ENCODE measurements around the gene WNK2. TPM values are rescaled to one million over a fixed set of nuclear protein-coding genes. Genes with fewer than 3 reads are reported as not detected.
A peak's percentile ranks its signal among the peaks of the same experiment; 100 is the strongest.
"Not testable (repeated sequence)": the region's sequence is repeated elsewhere in the genome, so short reads cannot be mapped to it uniquely, and the experiment has no call there.

Gene WNK2
- total RNA-seq, 1 donor from 2014 or later, result 3.7 TPM

GRCh38 chr9:93321220-93321610, 137.3 kb downstream of the WNK2 start:
- DNase-seq (ENCODE audit: low spot score), result no peak
- ATAC-seq, result no peak

DNA sequence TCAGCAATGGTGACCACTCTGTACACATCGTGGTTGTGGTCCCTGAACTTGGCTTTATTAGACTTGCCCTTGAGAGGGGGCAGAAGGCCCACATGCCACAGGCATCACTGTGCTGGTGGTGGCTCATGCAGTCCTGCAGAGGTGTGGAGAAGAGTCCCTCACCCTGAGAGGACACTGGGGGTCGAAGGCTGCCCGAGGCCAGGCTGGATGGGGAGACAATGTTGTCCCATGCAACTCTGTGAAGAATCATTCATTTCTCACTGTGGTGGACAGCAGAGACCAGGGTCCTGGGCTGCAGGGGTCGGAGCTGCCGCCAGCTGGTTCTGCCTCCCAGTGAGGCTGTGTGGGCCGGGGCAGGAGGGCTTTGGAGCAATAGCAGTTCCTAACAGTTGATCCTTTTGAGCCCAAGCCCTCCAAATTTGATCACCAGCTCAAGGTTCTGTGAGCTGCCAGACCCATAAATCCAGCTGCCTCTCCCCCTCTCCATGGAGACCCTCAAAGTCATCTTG, 139.6 kb downstream of the WNK2 start:
- ATAC-seq; DNase-seq (ENCODE audit: low spot score): not testable (repeated sequence)

DNA sequence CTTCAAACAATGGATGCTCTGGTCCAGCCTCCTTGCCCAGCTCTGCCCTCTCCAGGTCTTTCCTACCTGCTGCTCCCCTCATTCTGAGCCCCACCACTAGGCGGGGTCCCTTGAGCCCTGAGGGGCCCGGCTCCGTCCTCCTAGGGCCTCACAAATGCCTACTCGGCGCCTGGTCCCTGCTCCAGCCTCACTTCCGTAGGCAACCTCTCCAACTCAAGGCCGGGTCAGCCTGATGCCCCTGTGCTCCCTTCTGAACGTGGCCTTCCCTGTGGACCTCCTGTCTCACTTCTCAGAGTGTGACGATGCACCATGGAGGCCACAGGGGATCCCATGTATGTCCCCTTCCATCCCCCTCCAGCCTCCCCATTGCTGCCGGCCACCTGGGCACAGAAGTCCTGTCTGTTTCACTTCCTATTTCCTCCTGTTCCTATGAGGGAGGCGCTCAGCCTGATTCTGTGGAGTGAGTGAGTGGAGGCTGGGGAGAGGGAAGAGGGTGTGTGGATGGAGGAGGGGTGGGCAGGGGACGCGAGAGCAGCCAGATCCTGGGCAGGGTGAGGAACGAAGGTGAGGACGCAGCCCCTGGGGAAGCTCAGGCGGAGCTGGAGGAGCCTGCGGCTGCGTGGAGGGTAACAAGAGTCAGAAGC, 140.4 kb downstream of the WNK2 start:
- ATAC-seq (no peak), DNase-seq (ENCODE audit: low spot score) (no peak)

- ATAC-seq (no peak), DNase-seq (ENCODE audit: low spot score) (no peak)
These were observed 141.5 kb downstream of the WNK2 start for GRCh38 chr9:93325307-93326035.

DNA sequence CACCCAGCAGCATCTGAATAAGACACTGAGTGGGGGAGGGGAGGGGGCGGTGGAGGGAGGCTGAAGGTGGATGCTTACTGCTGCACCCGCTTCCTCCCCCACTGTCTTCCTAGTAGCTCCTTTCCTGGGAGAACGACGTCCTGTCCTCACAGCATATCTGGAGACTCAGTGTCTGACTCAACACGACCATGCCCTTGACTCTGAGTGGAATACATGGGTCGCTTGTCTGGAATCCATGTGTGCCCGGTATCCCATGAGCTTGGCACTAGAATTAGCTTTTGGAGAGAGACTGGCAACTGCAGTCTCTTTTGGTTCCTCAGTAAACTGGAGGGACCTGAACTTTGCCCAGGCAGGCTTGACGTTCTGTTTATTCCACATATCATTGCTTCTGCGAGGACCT, 142.1 kb downstream of the WNK2 start:
- ATAC-seq (no peak), DNase-seq (ENCODE audit: low spot score) (no peak)

GRCh38 chr9:93326654-93327053, 142.7 kb downstream of the WNK2 start:
- no peak for DNase-seq (ENCODE audit: low spot score)
- no peak for ATAC-seq

GRCh38 chr9:93329629-93330280, 145.8 kb downstream of the WNK2 start:
- ATAC-seq, result no peak
- DNase-seq (ENCODE audit: low spot score), result no peak

DNA sequence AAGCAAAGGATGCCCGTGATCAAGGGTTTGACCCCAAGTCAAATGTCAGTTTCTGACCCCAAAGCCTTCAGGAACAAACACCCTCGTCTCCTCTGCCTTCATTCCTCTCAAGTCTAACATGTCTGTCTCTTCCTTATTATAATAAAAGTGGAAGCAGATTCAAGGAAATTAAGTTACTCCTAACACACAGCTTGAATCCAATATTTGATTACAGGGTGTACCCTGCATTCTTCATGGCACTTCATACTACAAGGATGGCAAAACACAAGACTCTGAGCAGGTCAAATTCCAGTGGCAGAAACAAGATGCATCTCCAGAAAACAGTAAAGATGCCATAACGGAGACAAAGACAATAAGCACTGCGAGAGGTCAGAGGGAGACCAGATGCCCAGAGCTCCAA, 148.4 kb downstream of the WNK2 start:
- no peak for ATAC-seq
- DNase-seq (ENCODE audit: low spot score), result no peak

- DNase-seq (ENCODE audit: low spot score) (no peak), ATAC-seq (no peak)
These were observed 152.8 kb downstream of the WNK2 start for GRCh38 chr9:93336720-93337119.

DNA sequence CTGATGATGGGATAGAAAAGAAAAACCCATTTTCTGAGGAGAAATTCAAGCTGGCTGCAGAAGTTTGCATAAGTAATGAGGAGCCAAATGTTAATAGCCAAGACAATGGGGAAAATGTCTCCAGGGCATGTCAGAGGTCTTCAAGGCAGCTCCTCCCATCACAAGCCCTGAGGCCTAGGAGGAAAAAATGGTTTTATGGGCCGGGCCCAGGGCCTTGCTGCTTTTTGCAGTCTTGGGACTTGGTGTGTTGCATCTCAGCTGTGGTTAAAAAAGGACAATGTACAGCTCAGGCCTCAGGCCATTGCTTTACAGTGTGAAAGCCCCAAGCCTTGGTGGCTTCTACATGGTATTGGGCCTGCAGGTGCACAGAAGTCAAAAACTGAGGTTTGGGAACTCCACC, 154.3 kb downstream of the WNK2 start:
- DNase-seq (ENCODE audit: low spot score), result not testable (repeated sequence)

DNA sequence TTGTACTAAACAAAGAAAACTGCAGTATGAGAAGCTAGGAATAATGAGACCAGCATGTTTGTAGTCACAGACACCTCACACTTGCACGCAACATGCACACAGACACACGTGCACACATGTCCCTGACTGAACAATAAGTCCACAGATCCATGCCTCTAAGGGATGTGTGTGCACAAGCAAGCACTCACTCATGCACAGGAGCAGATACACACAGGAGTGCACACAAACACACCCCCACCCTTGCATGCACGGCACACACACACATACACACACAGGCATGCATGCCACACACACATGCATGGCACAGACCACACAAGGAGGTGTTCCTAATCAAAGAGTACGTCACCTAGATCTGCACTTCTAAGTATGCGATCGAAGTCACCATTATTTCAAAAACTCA, 156.2 kb downstream of the WNK2 start:
- DNase-seq (ENCODE audit: low spot score), result no peak
- ATAC-seq, result no peak

More for the DNA sequence above, 154.3 kb downstream of the WNK2 start:
- ATAC-seq, result not testable (repeated sequence)

DNA sequence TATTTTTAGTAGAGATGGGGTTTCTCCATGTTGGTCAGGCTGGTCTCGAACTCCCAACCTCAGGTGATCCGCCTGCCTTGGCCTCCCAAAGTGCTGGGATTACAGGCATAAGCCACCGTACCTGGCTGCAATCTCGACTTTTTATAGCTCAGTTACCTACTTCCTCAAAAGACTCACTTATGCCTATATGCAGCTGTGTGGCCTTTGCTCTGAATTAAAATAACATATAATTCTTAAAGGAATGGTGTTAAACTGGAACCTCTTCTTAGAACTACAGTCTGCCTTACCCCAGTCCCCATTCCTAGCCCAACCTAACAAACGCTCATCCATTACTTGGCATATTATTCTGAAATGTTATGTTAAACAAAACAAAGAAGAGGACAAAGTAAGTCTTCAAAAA, 157.9 kb downstream of the WNK2 start:
- not testable (repeated sequence) for ATAC-seq; DNase-seq (ENCODE audit: low spot score)

DNA sequence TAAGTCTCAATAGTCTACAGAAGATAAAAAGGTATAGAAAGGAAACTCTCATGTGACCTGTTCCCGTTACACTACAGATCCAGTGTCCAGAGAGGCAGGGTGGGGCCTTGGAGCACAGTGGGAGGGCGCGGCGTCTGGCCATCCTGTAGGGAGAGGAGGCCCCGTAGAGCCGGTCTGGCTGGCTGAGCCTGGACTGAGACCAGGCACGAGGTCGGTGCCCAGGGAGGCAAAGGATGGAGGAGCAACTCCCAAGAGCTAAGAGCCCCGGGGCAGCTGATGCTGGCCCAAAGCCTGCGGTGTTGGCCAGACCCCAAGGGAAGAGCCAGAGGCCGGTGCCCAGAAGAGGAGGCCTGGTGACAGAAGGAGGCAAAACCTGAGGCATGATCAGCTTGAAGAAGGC, 158.5 kb downstream of the WNK2 start:
- ATAC-seq, result not testable (repeated sequence)

DNA sequence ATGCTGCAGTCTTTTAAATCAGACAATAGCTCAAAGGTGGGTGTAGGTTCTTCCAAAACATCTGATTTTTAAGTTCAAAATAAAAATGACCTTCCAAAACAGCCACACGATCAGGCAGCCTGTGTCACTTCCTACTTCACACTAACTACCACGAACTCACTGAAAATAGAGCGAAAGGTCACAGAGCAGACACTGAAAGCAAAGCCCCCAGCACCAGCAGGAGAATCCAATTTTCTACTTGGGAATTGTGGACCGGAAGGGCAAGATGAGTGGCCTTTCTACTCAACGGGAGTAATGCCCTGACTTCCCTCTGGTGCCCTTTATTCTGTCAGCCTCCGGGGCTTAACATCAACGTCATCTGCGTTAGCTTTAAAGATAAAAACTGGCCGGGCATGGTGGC, 159.7 kb downstream of the WNK2 start:
- ATAC-seq (no peak), DNase-seq (ENCODE audit: low spot score) (no peak)

More for the DNA sequence above, 158.5 kb downstream of the WNK2 start:
- DNase-seq (ENCODE audit: low spot score), result not testable (repeated sequence)

DNA sequence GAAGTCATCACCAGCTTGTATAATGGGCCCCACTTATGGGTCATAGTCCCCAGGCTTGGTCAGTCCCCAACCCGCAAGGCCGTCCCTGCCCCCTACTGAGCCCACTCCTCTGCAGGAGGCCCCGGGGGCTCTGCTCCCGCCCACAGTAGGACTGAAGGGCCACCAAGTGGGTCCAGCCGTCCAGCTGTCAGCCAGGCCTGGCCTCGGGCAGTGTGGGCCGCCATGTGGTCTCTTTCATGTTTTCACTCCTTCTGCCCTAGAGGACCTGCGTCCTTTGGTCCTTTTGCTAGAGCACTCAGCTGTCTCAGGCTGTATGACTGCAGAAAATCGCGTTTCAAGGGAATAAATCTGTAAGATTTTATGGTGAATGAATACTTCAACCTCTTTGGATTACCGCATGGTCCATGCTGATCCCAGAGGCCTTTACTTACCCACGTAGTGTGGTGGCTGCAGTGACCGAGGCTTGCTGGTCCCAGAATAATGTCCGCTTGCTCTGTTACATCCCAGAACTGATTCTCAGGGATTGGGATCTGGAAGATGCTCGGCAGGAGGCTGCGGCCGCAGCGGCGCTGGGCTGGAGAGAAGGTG, 161.8 kb downstream of the WNK2 start:
- DNase-seq (ENCODE audit: low spot score) (no peak), ATAC-seq (no peak)

GRCh38 chr9:93346231-93347112, 162.5 kb downstream of the WNK2 start:
- no peak for DNase-seq (ENCODE audit: low spot score)
- peak; percentile 31 for ATAC-seq

- DNase-seq (ENCODE audit: low spot score); ATAC-seq: not testable (repeated sequence)
These were observed 163.5 kb downstream of the WNK2 start for GRCh38 chr9:93347371-93347975.

- not testable (repeated sequence) for DNase-seq (ENCODE audit: low spot score); ATAC-seq
These were observed 169.7 kb downstream of the WNK2 start for GRCh38 chr9:93353413-93354310.

DNA sequence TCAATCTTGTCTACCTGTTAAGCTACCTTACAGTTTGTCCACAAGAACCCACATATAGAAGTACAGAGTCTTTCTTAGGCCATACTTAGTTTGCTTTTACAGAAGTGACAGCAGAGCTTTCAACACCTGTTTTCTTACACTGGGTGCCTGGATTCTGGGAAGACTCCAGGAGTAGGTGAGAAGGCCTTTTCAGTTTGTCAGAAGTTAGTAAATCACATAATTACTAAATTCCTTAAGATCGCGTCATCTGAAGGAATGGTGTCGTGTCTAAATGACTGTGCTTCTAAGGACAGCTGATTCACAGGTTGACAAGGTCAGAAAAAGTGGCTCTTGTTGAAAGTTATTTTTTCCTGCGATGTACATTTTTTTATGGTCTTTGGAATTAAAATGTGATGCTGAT, 170.5 kb downstream of the WNK2 start:
- ATAC-seq (no peak), DNase-seq (ENCODE audit: low spot score) (no peak)
